GM21737 (cell line): ENCODE data around the gene MYO5B.
A peak's percentile ranks its signal among the peaks of the same experiment; 100 is the strongest.
"Not testable (repeated sequence)": the region's sequence is repeated elsewhere in the genome, so short reads cannot be mapped to it uniquely, and the experiment has no call there.

Experiments
- ATAC-seq: cut with Tn5 transposase; IDR thresholded peaks from one replicate; pipeline ENCODE4 v1.9.1; 2021; ENCODE audit warnings: mild to moderate bottlenecking, moderate library complexity; ENCODE audit not compliant: unreplicated experiment

MYO5B gene

GRCh38 chr18:50107468-50107977 is 87.4 kb downstream of the MYO5B start:
- no peak for ATAC-seq

GRCh38 chr18:50105027-50105426 is 89.9 kb downstream of the MYO5B start:
- ATAC-seq: no peak

- ATAC-seq: no peak
Observed at GRCh38 chr18:50104421-50104820, 90.5 kb downstream of the MYO5B start.

- ATAC-seq: peak; percentile 73
Observed at GRCh38 chr18:50099725-50100407, 95.1 kb downstream of the MYO5B start.

GRCh38 chr18:50097702-50098101 is 97.2 kb downstream of the MYO5B start:
- ATAC-seq: no peak

GRCh38 chr18:50096766-50097435 is 98.0 kb downstream of the MYO5B start:
- ATAC-seq: no peak

GRCh38 chr18:50094786-50095185 is 100.2 kb downstream of the MYO5B start:
- not testable (repeated sequence) for ATAC-seq

- ATAC-seq: no peak
Observed at GRCh38 chr18:50094221-50094773, 100.7 kb downstream of the MYO5B start.

- ATAC-seq: no peak
Observed at GRCh38 chr18:50093366-50094064, 101.4 kb downstream of the MYO5B start.

GRCh38 chr18:50092245-50092805 is 102.6 kb downstream of the MYO5B start:
- ATAC-seq: no peak

- ATAC-seq: no peak
Observed at GRCh38 chr18:50091509-50092244, 103.3 kb downstream of the MYO5B start.

- ATAC-seq: no peak
Observed at GRCh38 chr18:50090370-50091312, 104.3 kb downstream of the MYO5B start.

GRCh38 chr18:50089702-50090101 is 105.2 kb downstream of the MYO5B start:
- no peak for ATAC-seq

GRCh38 chr18:50083708-50084107 is 111.2 kb downstream of the MYO5B start:
- no peak for ATAC-seq

- no peak for ATAC-seq
Observed at GRCh38 chr18:50080932-50081560, 113.9 kb downstream of the MYO5B start.

GRCh38 chr18:50080316-50080715 is 114.6 kb downstream of the MYO5B start:
- no peak for ATAC-seq

- no peak for ATAC-seq
Observed at GRCh38 chr18:50079571-50080295, 115.2 kb downstream of the MYO5B start.

- no peak for ATAC-seq
Observed at GRCh38 chr18:50076277-50076676, 118.7 kb downstream of the MYO5B start.
